Astrocyte (in vitro differentiated cells and primary cell): ENCODE data around the gene TSC22D3. TPM values are rescaled to one million over a fixed set of nuclear protein-coding genes. Genes with fewer than 3 reads are reported as not detected.

ENCODE experiments used
- DNase-seq: peaks from one replicate; pipeline ENCODE4 v3.0.0-alpha.2; 2010; ENCODE audit warnings: low read depth
- FAIRE-seq: peaks from 2 replicates; lab custom pipeline; 2011; peaks lifted over from hg19 to GRCh38; lab: Jason Lieb, UNC
- H2AFZ ChIP-seq: 2 replicates; pipeline ENCODE4 v1.6.0; 2012; ENCODE audit warnings: low read depth, low read length, inconsistent platforms
- H3K27ac ChIP-seq: 2 replicates; pipeline ENCODE4 v1.5.1; 2011; ENCODE audit warnings: low read depth, low read length, inconsistent platforms
- H3K27me3 ChIP-seq: 2 replicates; pipeline ENCODE4 v1.6.0; 2011; ENCODE audit warnings: low read length, inconsistent platforms; ENCODE audit not compliant: insufficient read depth
- H3K36me3 ChIP-seq: 2 replicates; pipeline ENCODE4 v1.5.1; 2011; ENCODE audit warnings: low read length, inconsistent platforms; ENCODE audit not compliant: insufficient read depth
- H3K4me1 ChIP-seq: 2 replicates; pipeline ENCODE4 v1.5.1; 2011; ENCODE audit warnings: low read length, inconsistent platforms; ENCODE audit not compliant: insufficient read depth
- H3K4me2 ChIP-seq: 2 replicates; pipeline ENCODE4 v1.6.0; 2012; ENCODE audit warnings: low read length, inconsistent platforms
- H3K4me3 ChIP-seq: 2 replicates; pipeline ENCODE4 v1.5.1; 2011; ENCODE audit warnings: low read depth, mild to moderate bottlenecking, low read length, inconsistent platforms; ENCODE audit not compliant: insufficient read depth
- H3K79me2 ChIP-seq: 2 replicates; pipeline ENCODE4 v1.6.0; 2012; ENCODE audit warnings: mild to moderate bottlenecking, low read length, inconsistent platforms; ENCODE audit not compliant: insufficient read depth
- H3K9ac ChIP-seq: 2 replicates; pipeline ENCODE4 v1.6.0; 2012; ENCODE audit warnings: mild to moderate bottlenecking, low read length, inconsistent platforms
- H3K9me3 ChIP-seq: 2 replicates; pipeline ENCODE4 v1.5.1; 2012; ENCODE audit warnings: low read depth, mild to moderate bottlenecking, low read length, inconsistent platforms; ENCODE audit not compliant: insufficient read depth
- H4K20me1 ChIP-seq: 2 replicates; pipeline ENCODE4 v1.6.0; 2012; ENCODE audit warnings: low read length, inconsistent platforms; ENCODE audit not compliant: insufficient read depth
- H3K27ac Mint-ChIP-seq: one replicate; pipeline ENCODE4 v1.8.0; 2021; ENCODE audit warnings: mild to moderate bottlenecking, mixed read lengths; ENCODE audit not compliant: unreplicated experiment
- H3K27me3 Mint-ChIP-seq: one replicate; pipeline ENCODE4 v1.8.0; 2021; ENCODE audit warnings: low read depth, mixed read lengths; ENCODE audit not compliant: unreplicated experiment
- H3K36me3 Mint-ChIP-seq: one replicate; pipeline ENCODE4 v1.8.0; 2021; ENCODE audit warnings: low read depth, mixed read lengths; ENCODE audit not compliant: unreplicated experiment
- H3K4me1 Mint-ChIP-seq: one replicate; pipeline ENCODE4 v1.8.0; 2021; ENCODE audit warnings: low read depth, mixed read lengths; ENCODE audit not compliant: unreplicated experiment
- H3K4me3 Mint-ChIP-seq: one replicate; pipeline ENCODE4 v1.8.0; 2021; ENCODE audit warnings: mild to moderate bottlenecking, moderate library complexity, mixed read lengths; ENCODE audit not compliant: unreplicated experiment
- H3K9me3 Mint-ChIP-seq: one replicate; pipeline ENCODE4 v1.8.0; 2021; ENCODE audit warnings: mild to moderate bottlenecking, mixed read lengths; ENCODE audit not compliant: unreplicated experiment
- CTCF ChIP-seq: IDR thresholded peaks from 2 replicates; pipeline ENCODE4 v1.5.1; 2011; ENCODE audit warnings: low read depth, mild to moderate bottlenecking, inconsistent platforms, low read length, moderate library complexity; ENCODE audit not compliant: insufficient read depth
- EZH2 ChIP-seq: IDR thresholded peaks from 2 replicates; pipeline ENCODE4 v1.6.1; 2012; ENCODE audit warnings: mild to moderate bottlenecking, low read length, inconsistent platforms; ENCODE audit not compliant: insufficient read depth
- total RNA-seq: library from RNA; stranded (reverse); gene quantifications from 2 replicates; pipeline ENCODE4 v1.2.1, GENCODE V29; 2021

The TSC22D3 gene
- total RNA-seq, 1 donor from 2014 or later, result 30.7 TPM

- Histone ChIP-seq H3K79me2 (peaks cover 16% of the 10 kb centered on the region), H3K27me3 (no peaks in the 10 kb centered on the region), H2AFZ (no peak overlapping the region), H3K36me3 (peaks cover 5% of the 10 kb centered on the region), H3K4me1 (peaks cover 26% of the 10 kb centered on the region), H3K9me3 (no peaks in the 10 kb centered on the region), H3K27ac (peak overlapping the region; percentile 89), H3K9ac (peak overlapping the region; percentile 72), H4K20me1 (peaks cover 10% of the 10 kb centered on the region), H3K4me2 (peak overlapping the region; percentile 83), H3K4me3 (no peak overlapping the region)
- peak; percentile 100 for FAIRE-seq
- H3K27me3 Mint-ChIP-seq, result no peaks in the 10 kb centered on the region
- DNase-seq, result peak; percentile 92
- peaks cover 17% of the 10 kb centered on the region for H3K4me1 Mint-ChIP-seq
- H3K4me3 Mint-ChIP-seq, result peak overlapping the region; percentile 34
- H3K9me3 Mint-ChIP-seq, result no peaks in the 10 kb centered on the region
- peak overlapping the region; percentile 98 for H3K27ac Mint-ChIP-seq
- TF ChIP-seq EZH2 (no peak), CTCF (no peak)
- H3K36me3 Mint-ChIP-seq, result peaks cover 3% of the 10 kb centered on the region
Measured at GRCh38 chrX:107710617-107711391, 64.8 kb downstream of the TSC22D3 start.

- Histone ChIP-seq H3K4me3 (no peak overlapping the region), H3K4me1 (peaks cover 19% of the 10 kb centered on the region), H4K20me1 (no peaks in the 10 kb centered on the region), H3K36me3 (peaks cover 5% of the 10 kb centered on the region), H3K79me2 (peaks cover under 1% of the 10 kb centered on the region), H3K27me3 (no peaks in the 10 kb centered on the region), H3K9me3 (no peaks in the 10 kb centered on the region), H3K4me2 (no peak overlapping the region), H3K27ac (no peak overlapping the region), H2AFZ (no peak overlapping the region), H3K9ac (no peak overlapping the region)
- Mint-ChIP-seq H3K4me3 (no peak overlapping the region), H3K27me3 (no peaks in the 10 kb centered on the region), H3K27ac (no peak overlapping the region), H3K9me3 (no peaks in the 10 kb centered on the region), H3K4me1 (peaks cover 17% of the 10 kb centered on the region), H3K36me3 (peaks cover 3% of the 10 kb centered on the region)
- peak; percentile 70 for FAIRE-seq
- DNase-seq, result no peak
- TF ChIP-seq EZH2 (no peak), CTCF (no peak)
Measured at GRCh38 chrX:107709266-107709806, 66.3 kb downstream of the TSC22D3 start.

- Mint-ChIP-seq H3K9me3 (no peaks in the 10 kb centered on the region), H3K4me1 (peaks cover 21% of the 10 kb centered on the region), H3K4me3 (no peak overlapping the region), H3K27ac (no peak overlapping the region), H3K36me3 (no peaks in the 10 kb centered on the region), H3K27me3 (peaks cover 3% of the 10 kb centered on the region)
- no peak overlapping the region for H3K27ac ChIP-seq
- no peaks in the 10 kb centered on the region for H4K20me1 ChIP-seq
- peaks cover 3% of the 10 kb centered on the region for H3K36me3 ChIP-seq
- no peak overlapping the region for H3K4me2 ChIP-seq
- no peaks in the 10 kb centered on the region for H3K9me3 ChIP-seq
- H2AFZ ChIP-seq, result no peak overlapping the region
- TF ChIP-seq CTCF (no peak), EZH2 (no peak)
- H3K4me1 ChIP-seq, result peaks cover 19% of the 10 kb centered on the region
- H3K9ac ChIP-seq, result no peak overlapping the region
- H3K79me2 ChIP-seq, result no peaks in the 10 kb centered on the region
- FAIRE-seq, result no peak
- H3K4me3 ChIP-seq, result no peak overlapping the region
- no peak for DNase-seq
- H3K27me3 ChIP-seq, result no peaks in the 10 kb centered on the region
Measured at GRCh38 chrX:107708762-107709161, 66.8 kb downstream of the TSC22D3 start.
